Measurements from ENCODE around the gene IKZF3.

- TF ChIP-seq, protein P1, sequence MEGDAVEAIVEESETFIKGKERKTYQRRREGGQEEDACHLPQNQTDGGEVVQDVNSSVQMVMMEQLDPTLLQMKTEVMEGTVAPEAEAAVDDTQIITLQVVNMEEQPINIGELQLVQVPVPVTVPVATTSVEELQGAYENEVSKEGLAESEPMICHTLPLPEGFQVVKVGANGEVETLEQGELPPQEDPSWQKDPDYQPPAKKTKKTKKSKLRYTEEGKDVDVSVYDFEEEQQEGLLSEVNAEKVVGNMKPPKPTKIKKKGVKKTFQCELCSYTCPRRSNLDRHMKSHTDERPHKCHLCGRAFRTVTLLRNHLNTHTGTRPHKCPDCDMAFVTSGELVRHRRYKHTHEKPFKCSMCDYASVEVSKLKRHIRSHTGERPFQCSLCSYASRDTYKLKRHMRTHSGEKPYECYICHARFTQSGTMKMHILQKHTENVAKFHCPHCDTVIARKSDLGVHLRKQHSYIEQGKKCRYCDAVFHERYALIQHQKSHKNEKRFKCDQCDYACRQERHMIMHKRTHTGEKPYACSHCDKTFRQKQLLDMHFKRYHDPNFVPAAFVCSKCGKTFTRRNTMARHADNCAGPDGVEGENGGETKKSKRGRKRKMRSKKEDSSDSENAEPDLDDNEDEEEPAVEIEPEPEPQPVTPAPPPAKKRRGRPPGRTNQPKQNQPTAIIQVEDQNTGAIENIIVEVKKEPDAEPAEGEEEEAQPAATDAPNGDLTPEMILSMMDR (IDR thresholded peaks at IDR 0.05): no peak
- TF ChIP-seq SMC3 (IDR thresholded peaks at IDR 0.05; ENCODE audit: low read depth, low read length) (no peak), GABPA (IDR thresholded peaks at IDR 0.05; ENCODE audit: low read depth) (no peak), POLR2AphosphoS5 (IDR thresholded peaks at IDR 0.05; ENCODE audit: low read depth, low read length) (no peak), GATA2 (CRISPR knock-in tag; IDR thresholded peaks at IDR 0.05) (no peak), TCF12 (IDR thresholded peaks at IDR 0.05) (no peak), TEAD4 (IDR thresholded peaks at IDR 0.05; ENCODE audit: borderline replicate concordance, insufficient read depth) (no peak), MAX (IDR thresholded peaks at IDR 0.05; ENCODE audit: low read depth) (no peak), SIN3A (IDR thresholded peaks at IDR 0.05; ENCODE audit: borderline replicate concordance, low read depth, low read length) (no peak), RFX5 (IDR thresholded peaks at IDR 0.05; ENCODE audit: low read length) (no peak), MXI1 (IDR thresholded peaks at IDR 0.05; ENCODE audit: low read depth, low read length) (no peak)
- TF ChIP-seq, protein P2, sequence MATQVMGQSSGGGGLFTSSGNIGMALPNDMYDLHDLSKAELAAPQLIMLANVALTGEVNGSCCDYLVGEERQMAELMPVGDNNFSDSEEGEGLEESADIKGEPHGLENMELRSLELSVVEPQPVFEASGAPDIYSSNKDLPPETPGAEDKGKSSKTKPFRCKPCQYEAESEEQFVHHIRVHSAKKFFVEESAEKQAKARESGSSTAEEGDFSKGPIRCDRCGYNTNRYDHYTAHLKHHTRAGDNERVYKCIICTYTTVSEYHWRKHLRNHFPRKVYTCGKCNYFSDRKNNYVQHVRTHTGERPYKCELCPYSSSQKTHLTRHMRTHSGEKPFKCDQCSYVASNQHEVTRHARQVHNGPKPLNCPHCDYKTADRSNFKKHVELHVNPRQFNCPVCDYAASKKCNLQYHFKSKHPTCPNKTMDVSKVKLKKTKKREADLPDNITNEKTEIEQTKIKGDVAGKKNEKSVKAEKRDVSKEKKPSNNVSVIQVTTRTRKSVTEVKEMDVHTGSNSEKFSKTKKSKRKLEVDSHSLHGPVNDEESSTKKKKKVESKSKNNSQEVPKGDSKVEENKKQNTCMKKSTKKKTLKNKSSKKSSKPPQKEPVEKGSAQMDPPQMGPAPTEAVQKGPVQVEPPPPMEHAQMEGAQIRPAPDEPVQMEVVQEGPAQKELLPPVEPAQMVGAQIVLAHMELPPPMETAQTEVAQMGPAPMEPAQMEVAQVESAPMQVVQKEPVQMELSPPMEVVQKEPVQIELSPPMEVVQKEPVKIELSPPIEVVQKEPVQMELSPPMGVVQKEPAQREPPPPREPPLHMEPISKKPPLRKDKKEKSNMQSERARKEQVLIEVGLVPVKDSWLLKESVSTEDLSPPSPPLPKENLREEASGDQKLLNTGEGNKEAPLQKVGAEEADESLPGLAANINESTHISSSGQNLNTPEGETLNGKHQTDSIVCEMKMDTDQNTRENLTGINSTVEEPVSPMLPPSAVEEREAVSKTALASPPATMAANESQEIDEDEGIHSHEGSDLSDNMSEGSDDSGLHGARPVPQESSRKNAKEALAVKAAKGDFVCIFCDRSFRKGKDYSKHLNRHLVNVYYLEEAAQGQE (IDR thresholded peaks at IDR 0.05; ENCODE audit: low read depth, low read length): no peak
- TF ChIP-seq, protein P3, sequence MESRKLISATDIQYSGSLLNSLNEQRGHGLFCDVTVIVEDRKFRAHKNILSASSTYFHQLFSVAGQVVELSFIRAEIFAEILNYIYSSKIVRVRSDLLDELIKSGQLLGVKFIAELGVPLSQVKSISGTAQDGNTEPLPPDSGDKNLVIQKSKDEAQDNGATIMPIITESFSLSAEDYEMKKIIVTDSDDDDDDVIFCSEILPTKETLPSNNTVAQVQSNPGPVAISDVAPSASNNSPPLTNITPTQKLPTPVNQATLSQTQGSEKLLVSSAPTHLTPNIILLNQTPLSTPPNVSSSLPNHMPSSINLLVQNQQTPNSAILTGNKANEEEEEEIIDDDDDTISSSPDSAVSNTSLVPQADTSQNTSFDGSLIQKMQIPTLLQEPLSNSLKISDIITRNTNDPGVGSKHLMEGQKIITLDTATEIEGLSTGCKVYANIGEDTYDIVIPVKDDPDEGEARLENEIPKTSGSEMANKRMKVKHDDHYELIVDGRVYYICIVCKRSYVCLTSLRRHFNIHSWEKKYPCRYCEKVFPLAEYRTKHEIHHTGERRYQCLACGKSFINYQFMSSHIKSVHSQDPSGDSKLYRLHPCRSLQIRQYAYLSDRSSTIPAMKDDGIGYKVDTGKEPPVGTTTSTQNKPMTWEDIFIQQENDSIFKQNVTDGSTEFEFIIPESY (IDR thresholded peaks at IDR 0.05; ENCODE audit: borderline replicate concordance, low read depth): no peak
These were observed 91.7 kb downstream of the IKZF3 start for GRCh38 chr17:39772415-39772814.

Data from SK-N-SH (cell line).